Activated CD4-positive, alpha-beta T cell treated with anti-CD3 and anti-CD28 coated beads for 1 hour (primary cell): ENCODE measurements around the gene OR6C2.
"Not testable (repeated sequence)": the region's sequence is repeated elsewhere in the genome, so short reads cannot be mapped to it uniquely, and the experiment has no call there.

Experiments
- DNase-seq: peaks from one replicate; pipeline ENCODE4 v3.0.0-alpha.2; 2020

The OR6C2 gene

GRCh38 chr12:55479136-55479535 lies 35.3 kb downstream of the OR6C2 start:
- not testable (repeated sequence) for DNase-seq

- DNase-seq, result not testable (repeated sequence)
Measured at GRCh38 chr12:55484284-55484683, 40.4 kb downstream of the OR6C2 start.

- DNase-seq, result no peak
Measured at GRCh38 chr12:55492078-55492477, 48.2 kb downstream of the OR6C2 start, which contains the start of gene OR6C68. Gene OR6C68, plus strand, starts transcription at chr12:55492378. Its CDS starts 0 bp downstream, at chr12:55492378.

GRCh38 chr12:55495490-55495889 lies 51.6 kb downstream of the OR6C2 start:
- DNase-seq, result no peak

GRCh38 chr12:55499231-55499630 lies 55.4 kb downstream of the OR6C2 start:
- no peak for DNase-seq

- no peak for DNase-seq
Measured at GRCh38 chr12:55499810-55500252, 56.0 kb downstream of the OR6C2 start.

- DNase-seq, result no peak
Measured at GRCh38 chr12:55501601-55502000, 57.7 kb downstream of the OR6C2 start.
